HG03439 (cell line): Measurements from ENCODE around the gene PAPPA.

ENCODE experiments used
- ATAC-seq: cut with Tn5 transposase; IDR thresholded peaks from one replicate; pipeline ENCODE4 v1.9.1; 2021; ENCODE audit warnings: mild to moderate bottlenecking, moderate library complexity; ENCODE audit not compliant: unreplicated experiment

PAPPA gene

GRCh38 chr9:116342061-116342460 lies 188.5 kb downstream of the PAPPA start:
- no peak for ATAC-seq

GRCh38 chr9:116342941-116343340 lies 189.3 kb downstream of the PAPPA start:
- ATAC-seq: no peak

- no peak for ATAC-seq
Measured at GRCh38 chr9:116344416-116344815, 190.8 kb downstream of the PAPPA start.

- no peak for ATAC-seq
Measured at GRCh38 chr9:116345393-116345792, 191.8 kb downstream of the PAPPA start.

- ATAC-seq: no peak
Measured at GRCh38 chr9:116345817-116346216, 192.2 kb downstream of the PAPPA start.

- no peak for ATAC-seq
Measured at GRCh38 chr9:116349684-116350083, 196.1 kb downstream of the PAPPA start.

GRCh38 chr9:116350213-116350612 lies 196.6 kb downstream of the PAPPA start:
- ATAC-seq: no peak

GRCh38 chr9:116352958-116353357 lies 199.4 kb downstream of the PAPPA start:
- no peak for ATAC-seq

GRCh38 chr9:116355153-116355921 lies 201.7 kb downstream of the PAPPA start:
- ATAC-seq: no peak

GRCh38 chr9:116358251-116358650 lies 204.7 kb downstream of the PAPPA start:
- ATAC-seq: no peak

GRCh38 chr9:116360016-116360415 lies 206.4 kb downstream of the PAPPA start:
- ATAC-seq: no peak

GRCh38 chr9:116360989-116361388 lies 207.4 kb downstream of the PAPPA start:
- ATAC-seq: no peak

GRCh38 chr9:116361547-116361946 lies 208.0 kb downstream of the PAPPA start:
- ATAC-seq: no peak

GRCh38 chr9:116362493-116362892 lies 208.9 kb downstream of the PAPPA start:
- no peak for ATAC-seq

- ATAC-seq: no peak
Measured at GRCh38 chr9:116365056-116365471, 211.5 kb downstream of the PAPPA start.

GRCh38 chr9:116366241-116366640 lies 212.7 kb downstream of the PAPPA start:
- no peak for ATAC-seq

GRCh38 chr9:116368680-116369079 lies 215.1 kb downstream of the PAPPA start:
- no peak for ATAC-seq

GRCh38 chr9:116369706-116370105 lies 216.1 kb downstream of the PAPPA start:
- ATAC-seq: no peak

GRCh38 chr9:116370556-116370955 lies 217.0 kb downstream of the PAPPA start:
- ATAC-seq: no peak

GRCh38 chr9:116372081-116372673 lies 218.6 kb downstream of the PAPPA start:
- no peak for ATAC-seq

GRCh38 chr9:116372786-116373185 lies 219.2 kb downstream of the PAPPA start:
- ATAC-seq: no peak

GRCh38 chr9:116377179-116377798 lies 223.7 kb downstream of the PAPPA start:
- no peak for ATAC-seq
